Ovary (tissue), 3 donors: ENCODE measurements around the gene MARS2.

Experiments used
- CTCF ChIP-seq, 3 donors: fragments of 450-650 bp in 2 of 3; fragments of 200-600 bp in 1 of 3; IDR thresholded peaks; one replicate each; pipeline versions ENCODE4 v1.5.1 to v1.8.0; 2016 to 2022; ENCODE audit warnings: antibody characterized with exemption in 3 of 3, mild to moderate bottlenecking in 1 of 3
- POLR2A ChIP-seq: fragments of 450-650 bp; IDR thresholded peaks from one replicate; pipeline ENCODE4 v1.6.1; 2017; ENCODE audit warnings: antibody characterized with exemption, mild to moderate bottlenecking, moderate library complexity
- donor health status: DM: no; HTN: no; CAD: no.

GRCh38 chr2:197705121-197705911 is at the start of gene MARS2:
- TF ChIP-seq CTCF (IDR thresholded peaks at IDR 0.05) (no peak), POLR2A (no peak)
